Memory B cell (primary cell): ENCODE results near the gene KLF1.
"Not testable (repeated sequence)": the region's sequence is repeated elsewhere in the genome, so short reads cannot be mapped to it uniquely, and the experiment has no call there.

Experiments
- ATAC-seq: fragments of 150-1000 bp; cut with Tn5 transposase; 2 replicates; pipeline ENCODE4 v1.10.0; 2021; ENCODE audit warnings: low read depth, mild to moderate bottlenecking, moderate library complexity
- DNase-seq, 2 donors: peaks; one replicate each; pipeline ENCODE4 v3.0.0; 2022; ENCODE audit warnings: low spot score in 2 of 2
- H3K27ac Mint-ChIP-seq: one replicate; pipeline ENCODE4 v1.8.0; 2022; ENCODE audit warnings: mild to moderate bottlenecking, moderate library complexity, mixed read lengths
- H3K27me3 Mint-ChIP-seq: one replicate; pipeline ENCODE4 v1.8.0; 2022; ENCODE audit warnings: mixed read lengths
- H3K36me3 Mint-ChIP-seq: one replicate; pipeline ENCODE4 v1.8.0; 2022; ENCODE audit warnings: mild to moderate bottlenecking, mixed read lengths
- H3K4me1 Mint-ChIP-seq: one replicate; pipeline ENCODE4 v1.8.0; 2022; ENCODE audit warnings: mixed read lengths
- H3K4me3 Mint-ChIP-seq: one replicate; pipeline ENCODE4 v1.8.0; 2022; ENCODE audit warnings: mild to moderate bottlenecking, moderate library complexity, mixed read lengths
- H3K9me3 Mint-ChIP-seq: one replicate; pipeline ENCODE4 v1.8.0; 2022; ENCODE audit warnings: mixed read lengths

The KLF1 gene

GRCh38 chr19:12867120-12868099, 19.6 kb downstream of the KLF1 start:
- DNase-seq = peak; percentile 61 to 81
- Mint-ChIP-seq H3K4me3 (peak overlapping the region; percentile 79), H3K36me3 (peaks cover 7% of the 10 kb centered on the region), H3K27me3 (peaks cover 6% of the 10 kb centered on the region), H3K27ac (no peak overlapping the region), H3K9me3 (peaks cover 5% of the 10 kb centered on the region), H3K4me1 (peaks cover 14% of the 10 kb centered on the region)
- ATAC-seq = peak; percentile 78

DNA sequence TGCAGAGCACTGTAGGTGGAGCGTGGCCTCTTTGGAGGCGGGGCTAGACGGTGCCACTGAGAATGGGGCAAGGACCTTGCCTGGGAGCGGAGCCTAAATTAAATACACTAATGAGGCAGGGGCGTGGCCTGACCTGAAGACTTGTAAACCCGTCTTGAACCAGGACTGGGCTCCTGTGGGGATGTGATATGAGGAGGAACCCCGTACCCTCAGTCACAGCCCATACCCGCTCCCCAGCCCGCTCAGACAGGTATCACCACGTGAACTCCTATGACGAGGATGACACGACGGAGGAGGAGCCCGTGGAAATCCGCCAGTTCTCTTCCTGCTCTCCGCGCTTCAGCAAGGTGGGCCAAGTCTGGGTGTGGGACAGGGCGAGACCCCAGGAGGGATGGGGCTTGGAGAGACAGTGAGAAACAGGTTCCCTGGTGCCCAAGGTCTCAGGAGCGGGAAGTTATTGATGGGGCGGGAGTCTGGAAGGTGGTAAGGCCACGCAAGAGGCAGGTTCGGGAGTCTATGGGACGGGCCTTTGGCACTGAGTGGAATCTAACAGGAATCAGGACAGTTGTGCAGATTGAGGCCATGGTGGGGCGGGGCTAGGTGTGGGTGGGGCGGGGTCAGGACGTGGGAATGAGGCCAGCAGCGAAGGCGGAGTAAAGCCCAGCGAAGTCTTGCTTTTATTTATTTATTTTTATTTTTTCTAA, 20.4 kb downstream of the KLF1 start:
- Mint-ChIP-seq H3K36me3 (no peaks in the 10 kb centered on the region), H3K4me3 (peak overlapping the region; percentile 79), H3K4me1 (peaks cover 9% of the 10 kb centered on the region), H3K27me3 (peaks cover 6% of the 10 kb centered on the region), H3K9me3 (no peaks in the 10 kb centered on the region), H3K27ac (no peak overlapping the region)
- no peak for ATAC-seq
- DNase-seq = no peak

DNA sequence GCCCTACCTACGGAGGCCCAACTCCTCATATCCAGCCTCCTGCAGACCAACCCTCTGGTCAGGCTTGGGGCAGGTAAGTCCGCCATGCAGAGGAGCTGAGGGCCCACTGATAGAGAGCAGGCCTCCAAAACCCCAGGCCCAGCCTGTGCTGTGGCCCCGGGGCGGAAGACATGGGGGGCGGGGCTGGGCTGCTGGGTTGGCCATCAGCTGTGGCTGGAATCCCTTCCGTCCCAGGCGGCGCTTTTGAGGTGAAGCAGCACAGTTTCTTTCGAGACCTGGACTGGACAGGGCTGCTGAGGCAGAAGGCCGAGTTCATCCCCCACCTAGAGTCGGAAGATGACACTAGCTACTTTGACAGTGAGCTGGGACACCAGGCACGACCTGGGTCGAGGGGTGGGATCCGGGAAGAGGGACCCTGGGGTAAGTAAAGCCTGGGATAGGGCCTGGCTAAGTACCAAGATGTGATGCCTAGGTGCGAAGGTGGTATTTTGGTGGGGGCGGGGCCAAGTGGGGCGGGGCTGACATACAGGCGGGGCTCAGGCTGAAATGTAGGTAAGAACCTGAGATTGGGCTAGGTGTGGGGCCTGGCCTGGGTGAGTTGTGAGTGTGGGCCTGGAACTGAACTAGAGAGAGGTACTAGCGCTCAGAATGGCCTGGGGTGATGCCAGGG, 21.1 kb downstream of the KLF1 start:
- no peak for ATAC-seq

DNA sequence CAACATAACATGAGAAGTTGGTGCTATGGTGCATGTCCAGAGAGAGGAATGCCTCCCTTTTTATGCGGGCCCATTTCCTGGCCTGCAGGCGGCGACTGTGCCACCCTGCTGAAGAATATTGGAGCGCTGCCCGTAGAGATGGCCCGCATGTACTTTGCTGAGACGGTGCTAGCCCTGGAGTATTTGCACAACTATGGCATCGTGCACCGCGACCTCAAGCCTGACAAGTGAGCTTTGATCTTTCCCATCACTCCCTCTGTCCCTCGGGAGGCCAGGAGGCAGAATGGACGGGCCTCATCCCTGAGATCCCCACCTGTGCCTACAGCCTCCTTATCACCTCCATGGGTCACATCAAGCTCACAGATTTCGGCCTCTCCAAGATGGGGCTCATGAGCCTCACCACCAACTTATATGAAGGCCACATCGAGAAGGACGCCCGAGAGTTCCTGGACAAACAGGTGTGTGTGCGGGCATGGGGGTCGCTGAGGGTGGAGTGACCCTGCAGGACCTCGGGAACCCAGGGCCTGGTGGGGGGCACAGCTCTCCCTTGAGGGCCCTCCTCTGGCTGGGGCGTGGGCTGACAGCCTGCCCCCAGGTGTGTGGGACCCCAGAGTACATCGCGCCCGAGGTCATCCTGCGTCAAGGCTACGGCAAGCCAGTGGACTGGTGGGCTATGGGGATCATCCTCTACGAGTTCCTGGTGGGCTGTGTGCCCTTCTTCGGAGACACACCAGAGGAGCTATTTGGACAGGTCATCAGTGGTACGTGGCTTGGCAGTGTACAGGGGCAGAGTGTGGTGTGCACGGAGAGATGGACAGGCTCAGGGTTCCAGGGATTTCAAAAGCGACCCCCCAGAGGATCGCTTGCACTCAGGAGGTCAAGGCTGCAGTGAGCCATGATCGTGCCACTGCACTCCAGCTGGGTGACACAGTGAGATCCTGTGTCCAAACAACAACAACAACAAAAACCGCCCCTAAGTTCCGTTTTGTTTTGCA, 22.0 kb downstream of the KLF1 start:
- Mint-ChIP-seq H3K27me3 (peaks cover 9% of the 10 kb centered on the region), H3K4me3 (no peak overlapping the region), H3K4me1 (peaks cover 9% of the 10 kb centered on the region), H3K27ac (no peak overlapping the region), H3K9me3 (no peaks in the 10 kb centered on the region), H3K36me3 (no peaks in the 10 kb centered on the region)
- ATAC-seq (no peak), DNase-seq (no peak)

More for the DNA sequence above, 21.1 kb downstream of the KLF1 start:
- H3K27ac Mint-ChIP-seq = no peak overlapping the region
- H3K4me1 Mint-ChIP-seq = peaks cover 9% of the 10 kb centered on the region
- H3K36me3 Mint-ChIP-seq = no peaks in the 10 kb centered on the region
- H3K9me3 Mint-ChIP-seq = no peaks in the 10 kb centered on the region
- peaks cover 9% of the 10 kb centered on the region for H3K27me3 Mint-ChIP-seq
- DNase-seq = no peak
- peak overlapping the region; percentile 42 for H3K4me3 Mint-ChIP-seq

DNA sequence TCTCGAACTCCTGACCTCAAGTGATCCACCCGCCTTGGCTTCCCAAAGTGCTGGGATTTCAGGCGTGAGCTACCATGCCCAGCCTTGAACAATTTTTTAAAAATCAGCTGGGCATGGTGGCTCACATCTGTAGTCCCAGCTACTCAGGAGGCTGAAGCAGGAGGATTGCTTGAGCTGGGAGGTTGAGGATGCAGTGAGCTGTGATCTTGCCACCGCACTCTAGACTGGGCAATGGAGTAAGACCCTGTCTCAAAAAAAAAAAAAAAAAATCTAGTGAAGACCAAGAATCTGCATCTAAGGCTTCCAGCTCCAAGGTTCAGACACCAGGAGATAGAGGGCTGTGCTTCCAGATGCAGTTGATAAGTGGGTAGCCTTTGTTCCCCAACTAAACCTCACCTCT, 22.9 kb downstream of the KLF1 start:
- Mint-ChIP-seq H3K4me3 (no peak overlapping the region), H3K9me3 (no peaks in the 10 kb centered on the region), H3K27me3 (peaks cover 9% of the 10 kb centered on the region), H3K4me1 (peaks cover 9% of the 10 kb centered on the region), H3K36me3 (no peaks in the 10 kb centered on the region), H3K27ac (no peak overlapping the region)
- ATAC-seq (no peak), DNase-seq (no peak)

GRCh38 chr19:12859546-12859945, 27.5 kb downstream of the KLF1 start:
- ATAC-seq (no peak), DNase-seq (no peak)
- Mint-ChIP-seq H3K27ac (no peak overlapping the region), H3K4me1 (no peaks in the 10 kb centered on the region), H3K27me3 (peaks cover 7% of the 10 kb centered on the region), H3K9me3 (peaks cover 4% of the 10 kb centered on the region), H3K36me3 (no peaks in the 10 kb centered on the region), H3K4me3 (no peak overlapping the region)

DNA sequence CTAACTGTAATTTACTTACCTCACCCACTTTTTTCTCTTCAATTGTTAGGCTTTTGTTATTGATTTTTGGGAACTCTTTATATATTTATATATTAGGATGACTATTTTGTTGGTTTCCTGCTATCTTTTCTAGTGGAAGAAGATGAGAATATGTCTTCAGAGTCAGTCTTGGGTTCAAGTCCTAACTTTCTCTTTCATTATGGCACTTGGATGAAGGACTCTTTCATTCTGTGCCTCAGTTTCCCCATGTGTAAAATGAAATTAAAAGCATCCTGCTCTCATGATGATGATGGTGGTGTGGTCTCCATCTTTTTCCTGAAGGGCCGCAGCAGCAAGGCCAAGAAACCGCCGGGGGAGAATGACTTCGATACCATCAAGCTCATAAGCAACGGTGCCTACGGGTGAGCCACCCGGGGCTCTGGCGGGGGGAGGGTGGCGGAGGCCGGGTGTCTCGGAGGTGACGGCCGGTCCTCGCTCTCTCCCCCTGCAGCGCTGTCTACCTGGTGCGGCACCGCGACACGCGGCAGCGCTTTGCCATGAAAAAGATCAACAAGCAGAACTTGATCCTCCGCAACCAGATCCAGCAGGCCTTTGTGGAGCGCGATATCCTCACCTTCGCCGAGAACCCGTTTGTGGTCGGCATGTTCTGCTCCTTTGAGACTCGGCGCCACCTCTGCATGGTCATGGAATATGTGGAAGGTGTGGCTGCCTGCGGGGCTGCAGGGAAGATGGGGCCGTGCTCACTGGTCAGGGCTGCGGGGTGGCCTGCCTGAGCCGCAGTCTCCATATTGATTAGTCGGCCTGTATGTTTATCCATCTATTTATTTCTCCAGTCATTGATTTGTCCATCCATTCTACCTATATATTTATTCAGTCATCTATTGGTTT, 28.7 kb downstream of the KLF1 start:
- ATAC-seq (no peak), DNase-seq (no peak)
- H3K27ac Mint-ChIP-seq = no peak overlapping the region
- H3K36me3 Mint-ChIP-seq = no peaks in the 10 kb centered on the region
- H3K27me3 Mint-ChIP-seq = peaks cover 4% of the 10 kb centered on the region
- H3K4me1 Mint-ChIP-seq = no peaks in the 10 kb centered on the region
- no peak overlapping the region for H3K4me3 Mint-ChIP-seq
- peaks cover 4% of the 10 kb centered on the region for H3K9me3 Mint-ChIP-seq

GRCh38 chr19:12856653-12857052, 30.3 kb downstream of the KLF1 start:
- no peaks in the 10 kb centered on the region for H3K4me1 Mint-ChIP-seq
- no peak for ATAC-seq
- H3K4me3 Mint-ChIP-seq = no peak overlapping the region
- H3K27me3 Mint-ChIP-seq = peaks cover 2% of the 10 kb centered on the region
- DNase-seq = no peak
- no peaks in the 10 kb centered on the region for H3K36me3 Mint-ChIP-seq
- H3K9me3 Mint-ChIP-seq = peaks cover 4% of the 10 kb centered on the region
- no peak overlapping the region for H3K27ac Mint-ChIP-seq

- no peaks in the 10 kb centered on the region for H3K36me3 Mint-ChIP-seq
- DNase-seq (peak; percentile 89 to 98), ATAC-seq (peak; percentile 95)
- no peak overlapping the region for H3K27ac Mint-ChIP-seq
- H3K27me3 Mint-ChIP-seq = peaks cover 14% of the 10 kb centered on the region
- no peaks in the 10 kb centered on the region for H3K9me3 Mint-ChIP-seq
- H3K4me1 Mint-ChIP-seq = peaks cover 2% of the 10 kb centered on the region
- H3K4me3 Mint-ChIP-seq = peak overlapping the region; percentile 46
Observed at GRCh38 chr19:12847159-12848139, 39.6 kb downstream of the KLF1 start.

DNA sequence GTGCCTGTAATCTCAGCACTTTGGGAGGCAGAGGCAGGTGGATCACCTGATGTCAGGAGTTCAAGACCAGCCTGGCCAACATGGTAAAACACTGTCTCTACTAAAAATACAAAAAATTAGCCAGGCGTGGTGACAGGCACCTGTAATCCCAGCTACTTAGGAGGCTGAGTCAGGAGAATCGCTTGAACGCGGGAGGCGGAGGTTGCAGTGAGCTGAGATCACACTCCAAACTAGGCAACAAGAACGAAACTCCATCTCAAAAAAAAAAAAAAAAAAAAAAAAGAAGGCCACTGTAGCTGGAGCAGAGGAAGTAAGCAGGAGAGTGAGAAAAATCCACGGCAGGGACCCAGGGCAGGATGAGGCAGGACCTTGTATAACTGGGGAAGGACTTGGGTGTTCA, 40.4 kb downstream of the KLF1 start:
- H3K36me3 Mint-ChIP-seq, H3K4me1 Mint-ChIP-seq, H3K4me3 Mint-ChIP-seq, H3K9me3 Mint-ChIP-seq, DNase-seq, H3K27ac Mint-ChIP-seq, ATAC-seq: not testable (repeated sequence)
- H3K27me3 Mint-ChIP-seq = peaks cover 19% of the 10 kb centered on the region

GRCh38 chr19:12843999-12844732, 42.8 kb downstream of the KLF1 start:
- H3K27me3 Mint-ChIP-seq = peaks cover 36% of the 10 kb centered on the region
- DNase-seq = no peak

More at GRCh38 chr19:12843999-12844732, 42.8 kb downstream of the KLF1 start:
- Mint-ChIP-seq H3K27ac (no peak overlapping the region), H3K36me3 (peaks cover 3% of the 10 kb centered on the region), H3K4me1 (peaks cover 15% of the 10 kb centered on the region), H3K4me3 (no peak overlapping the region), H3K9me3 (no peaks in the 10 kb centered on the region)
- ATAC-seq = no peak
